ENCODE results near the gene POLR3G. TPM values are rescaled to one million over a fixed set of nuclear protein-coding genes. Genes with fewer than 3 reads are reported as not detected.

The POLR3G gene
- total RNA-seq, 1 experiment from 2014 or later = 13.6 TPM

DNA sequence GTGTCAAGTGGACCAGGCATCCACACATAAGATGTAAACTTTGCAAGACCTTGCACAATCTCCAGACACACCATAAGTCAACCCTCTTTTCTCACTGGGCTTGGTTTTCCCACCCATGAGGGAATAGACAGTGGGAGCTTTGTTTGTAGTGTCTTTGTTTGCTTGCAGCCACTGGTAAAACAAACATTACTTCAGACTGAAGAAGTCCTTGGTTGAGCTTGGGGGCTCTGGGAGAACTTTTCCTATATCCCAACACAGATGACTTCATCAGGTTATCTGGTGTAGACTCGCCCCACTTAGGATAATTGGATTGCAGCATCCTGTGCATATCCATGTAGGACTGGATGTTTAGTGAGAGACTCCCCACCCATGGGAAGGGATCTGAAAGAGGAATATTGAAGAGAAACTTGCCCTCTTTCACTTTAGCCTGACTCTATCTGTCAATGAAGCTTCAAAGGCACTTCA, 72.4 kb downstream of the POLR3G start:
- Mint-ChIP-seq H3K27me3 (ENCODE audit: insufficient read depth, unreplicated experiment) (peaks cover 89% of the 10 kb centered on the region), H3K4me1 (ENCODE audit: insufficient read depth, unreplicated experiment) (no peaks in the 10 kb centered on the region), H3K4me3 (ENCODE audit: unreplicated experiment) (no peak overlapping the region), H3K36me3 (ENCODE audit: insufficient read depth, unreplicated experiment) (no peaks in the 10 kb centered on the region), H3K27ac (ENCODE audit: low read depth, unreplicated experiment) (no peak overlapping the region), H3K9me3 (ENCODE audit: unreplicated experiment) (no peaks in the 10 kb centered on the region)
- no peak for DNase-seq (ENCODE audit: unreplicated experiment)
- ChIA-PET POLR2A (no interaction called here), CTCF (interaction anchor here (0.6 kb wide), 2 partner anchors 58 to 160 kb away, joined by 3 read pairs; no protein-coding TSS in a partner anchor)
- TF ChIP-seq, protein P1, sequence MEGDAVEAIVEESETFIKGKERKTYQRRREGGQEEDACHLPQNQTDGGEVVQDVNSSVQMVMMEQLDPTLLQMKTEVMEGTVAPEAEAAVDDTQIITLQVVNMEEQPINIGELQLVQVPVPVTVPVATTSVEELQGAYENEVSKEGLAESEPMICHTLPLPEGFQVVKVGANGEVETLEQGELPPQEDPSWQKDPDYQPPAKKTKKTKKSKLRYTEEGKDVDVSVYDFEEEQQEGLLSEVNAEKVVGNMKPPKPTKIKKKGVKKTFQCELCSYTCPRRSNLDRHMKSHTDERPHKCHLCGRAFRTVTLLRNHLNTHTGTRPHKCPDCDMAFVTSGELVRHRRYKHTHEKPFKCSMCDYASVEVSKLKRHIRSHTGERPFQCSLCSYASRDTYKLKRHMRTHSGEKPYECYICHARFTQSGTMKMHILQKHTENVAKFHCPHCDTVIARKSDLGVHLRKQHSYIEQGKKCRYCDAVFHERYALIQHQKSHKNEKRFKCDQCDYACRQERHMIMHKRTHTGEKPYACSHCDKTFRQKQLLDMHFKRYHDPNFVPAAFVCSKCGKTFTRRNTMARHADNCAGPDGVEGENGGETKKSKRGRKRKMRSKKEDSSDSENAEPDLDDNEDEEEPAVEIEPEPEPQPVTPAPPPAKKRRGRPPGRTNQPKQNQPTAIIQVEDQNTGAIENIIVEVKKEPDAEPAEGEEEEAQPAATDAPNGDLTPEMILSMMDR (IDR thresholded peaks at IDR 0.05; ENCODE audit: unreplicated experiment) = no peak
- intact Hi-C loops (cut with micrococcal nuclease) = no loop called here
- BruUV-seq (replicated peaks) = no TSS peak

DNA sequence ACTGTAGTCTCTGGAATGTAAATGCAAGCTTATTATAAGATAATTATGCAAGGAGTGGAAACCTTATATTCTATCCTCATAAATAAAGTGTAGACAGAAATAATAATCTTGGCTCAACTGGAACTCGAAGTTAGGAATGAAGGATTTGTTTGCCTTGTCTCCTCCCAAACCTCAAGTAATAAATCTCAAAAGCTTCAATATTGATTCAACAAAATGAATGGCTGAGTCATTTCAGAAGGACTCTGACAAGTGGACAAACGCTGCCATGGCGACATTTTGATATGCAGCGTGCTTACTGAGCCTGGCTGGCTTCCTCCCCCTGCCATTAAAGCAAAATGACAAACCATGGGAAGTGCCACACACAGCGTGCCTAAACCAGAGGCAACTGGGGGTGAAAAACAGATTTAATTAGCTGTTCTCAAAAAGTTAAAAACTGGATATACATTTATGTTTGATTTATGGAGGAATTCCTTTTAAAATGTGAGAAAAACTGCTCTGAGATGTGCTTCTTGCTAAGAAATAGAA, 73.5 kb downstream of the POLR3G start:
- no peaks in the 10 kb centered on the region for H3K36me3 Mint-ChIP-seq (ENCODE audit: insufficient read depth, unreplicated experiment)
- DNase-seq (ENCODE audit: unreplicated experiment) = no peak
- H3K4me1 Mint-ChIP-seq (ENCODE audit: insufficient read depth, unreplicated experiment) = no peaks in the 10 kb centered on the region
- H3K27me3 Mint-ChIP-seq (ENCODE audit: insufficient read depth, unreplicated experiment) = peaks cover 89% of the 10 kb centered on the region
- no peak overlapping the region for H3K27ac Mint-ChIP-seq (ENCODE audit: low read depth, unreplicated experiment)
- intact Hi-C loops (cut with micrococcal nuclease) = no loop called here
- CTCF ChIA-PET = interaction anchor here (0.6 kb wide), 1 partner anchor 161 kb away, joined by 3 read pairs; no protein-coding TSS in a partner anchor
- TF ChIP-seq, protein P1 (IDR thresholded peaks at IDR 0.05; ENCODE audit: unreplicated experiment) = no peak
- BruUV-seq (replicated peaks) = no TSS peak
- H3K4me3 Mint-ChIP-seq (ENCODE audit: unreplicated experiment) = no peak overlapping the region
- POLR2A ChIA-PET = no interaction called here
- no peaks in the 10 kb centered on the region for H3K9me3 Mint-ChIP-seq (ENCODE audit: unreplicated experiment)

DNA sequence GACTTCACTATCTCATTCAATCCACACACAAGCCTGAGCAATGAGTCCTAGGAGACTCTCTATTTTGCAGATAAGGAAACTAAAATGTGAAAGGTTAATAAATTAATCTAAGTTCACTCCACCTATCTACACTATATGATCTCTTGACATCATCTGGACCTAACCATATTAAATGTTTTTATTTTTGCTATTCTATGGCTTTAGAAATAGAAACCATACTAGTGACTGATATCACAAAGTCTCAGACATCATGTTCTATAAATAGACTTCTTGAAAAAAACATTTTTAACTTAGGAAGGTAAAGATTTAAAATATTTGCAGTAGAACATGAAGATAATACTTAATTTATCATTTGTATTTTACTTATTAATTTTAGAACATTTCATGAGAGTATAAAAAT, 74.6 kb downstream of the POLR3G start:
- intact Hi-C loops (cut with micrococcal nuclease) = no loop called here
- Mint-ChIP-seq H3K4me3 (ENCODE audit: unreplicated experiment) (no peak overlapping the region), H3K27ac (ENCODE audit: low read depth, unreplicated experiment) (no peak overlapping the region), H3K9me3 (ENCODE audit: unreplicated experiment) (no peaks in the 10 kb centered on the region), H3K36me3 (ENCODE audit: insufficient read depth, unreplicated experiment) (no peaks in the 10 kb centered on the region), H3K27me3 (ENCODE audit: insufficient read depth, unreplicated experiment) (peaks cover 91% of the 10 kb centered on the region), H3K4me1 (ENCODE audit: insufficient read depth, unreplicated experiment) (no peaks in the 10 kb centered on the region)
- TF ChIP-seq, protein P1 (IDR thresholded peaks at IDR 0.05; ENCODE audit: unreplicated experiment) = no peak
- DNase-seq (ENCODE audit: unreplicated experiment) = no peak
- CTCF ChIA-PET = no interaction called here
- BruUV-seq (replicated peaks) = no TSS peak
- POLR2A ChIA-PET = no interaction called here

DNA sequence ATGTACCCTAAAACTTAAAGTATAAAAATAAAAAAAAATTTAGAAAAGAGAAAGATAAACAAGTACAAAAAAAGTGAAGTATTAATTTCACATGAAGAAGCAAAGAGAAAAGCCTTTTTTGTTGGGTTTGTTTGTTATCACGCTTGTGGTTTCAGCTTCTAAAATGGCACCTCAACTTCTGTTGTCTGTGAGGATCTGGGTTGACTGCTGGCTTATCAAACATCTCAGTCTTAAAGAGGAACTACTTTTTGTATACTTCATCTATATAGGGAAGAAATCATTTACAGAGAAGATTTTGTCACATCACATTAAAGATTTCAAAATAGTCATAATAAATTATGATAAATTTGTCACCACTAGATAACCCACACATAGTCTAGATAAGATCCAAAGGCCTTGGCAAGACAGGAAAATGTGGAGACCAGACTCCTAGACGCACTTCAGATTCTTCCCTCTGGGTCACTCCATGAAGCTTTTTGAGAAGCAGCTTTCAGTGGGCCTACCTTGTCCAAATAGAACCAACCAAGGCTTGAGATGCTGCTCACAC, 75.1 kb downstream of the POLR3G start:
- TF ChIP-seq, protein P1 (IDR thresholded peaks at IDR 0.05; ENCODE audit: unreplicated experiment) = no peak
- ChIA-PET CTCF (interaction anchor here (0.7 kb wide), 1 partner anchor 18 kb away, joined by 3 read pairs; no protein-coding TSS in a partner anchor), POLR2A (no interaction called here)
- H3K27ac Mint-ChIP-seq (ENCODE audit: low read depth, unreplicated experiment) = no peak overlapping the region
- DNase-seq (ENCODE audit: unreplicated experiment) = no peak
- intact Hi-C loops (cut with micrococcal nuclease) = no loop called here
- BruUV-seq (replicated peaks) = no TSS peak
- H3K4me1 Mint-ChIP-seq (ENCODE audit: insufficient read depth, unreplicated experiment) = no peaks in the 10 kb centered on the region
- no peak overlapping the region for H3K4me3 Mint-ChIP-seq (ENCODE audit: unreplicated experiment)
- H3K9me3 Mint-ChIP-seq (ENCODE audit: unreplicated experiment) = no peaks in the 10 kb centered on the region
- H3K27me3 Mint-ChIP-seq (ENCODE audit: insufficient read depth, unreplicated experiment) = peaks cover 91% of the 10 kb centered on the region
- no peaks in the 10 kb centered on the region for H3K36me3 Mint-ChIP-seq (ENCODE audit: insufficient read depth, unreplicated experiment)

All from MCF 10A (cell line).